ENCODE measurements around the gene KLHL41.
"Not testable (repeated sequence)": the region's sequence is repeated elsewhere in the genome, so short reads cannot be mapped to it uniquely, and the experiment has no call there.

KLHL41 gene

DNA sequence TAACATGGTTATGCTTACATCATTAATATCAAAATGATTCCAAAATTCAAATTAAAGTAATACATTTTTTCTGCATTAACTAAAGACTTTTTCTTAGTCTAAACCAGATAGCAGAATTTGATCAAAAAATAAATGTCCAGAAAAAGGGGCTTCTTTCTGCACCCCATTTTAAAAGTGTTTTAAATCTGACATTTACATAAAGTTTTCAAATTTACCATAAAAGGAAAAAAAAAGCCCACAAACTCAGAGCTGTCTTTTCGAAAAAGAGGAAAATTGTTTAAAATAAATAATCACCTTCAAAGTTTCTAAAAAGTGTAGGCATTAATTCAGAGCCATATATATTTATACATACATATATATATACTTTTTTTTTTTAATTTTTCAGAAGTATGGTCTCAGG, 62.7 kb downstream of the KLHL41 start:
- DNase-seq (ENCODE audit: low read depth, low spot score) = no peak

DNA sequence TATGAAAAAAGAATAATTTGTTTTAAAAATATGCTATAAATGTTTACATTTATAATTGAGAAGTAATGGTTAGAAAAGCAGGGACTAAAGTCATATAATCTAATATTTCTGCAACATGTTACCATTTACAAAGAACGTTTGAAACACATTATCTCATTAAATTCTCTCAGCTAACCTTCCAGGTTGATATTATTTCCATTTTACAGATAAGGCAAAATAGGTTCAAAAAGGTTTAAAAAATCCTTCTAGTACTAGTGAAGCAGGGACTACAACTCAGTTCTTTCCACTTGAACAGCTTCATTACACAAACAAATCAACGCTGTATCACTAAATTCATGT, 63.3 kb downstream of the KLHL41 start:
- DNase-seq (ENCODE audit: low read depth, low spot score) = no peak

DNA sequence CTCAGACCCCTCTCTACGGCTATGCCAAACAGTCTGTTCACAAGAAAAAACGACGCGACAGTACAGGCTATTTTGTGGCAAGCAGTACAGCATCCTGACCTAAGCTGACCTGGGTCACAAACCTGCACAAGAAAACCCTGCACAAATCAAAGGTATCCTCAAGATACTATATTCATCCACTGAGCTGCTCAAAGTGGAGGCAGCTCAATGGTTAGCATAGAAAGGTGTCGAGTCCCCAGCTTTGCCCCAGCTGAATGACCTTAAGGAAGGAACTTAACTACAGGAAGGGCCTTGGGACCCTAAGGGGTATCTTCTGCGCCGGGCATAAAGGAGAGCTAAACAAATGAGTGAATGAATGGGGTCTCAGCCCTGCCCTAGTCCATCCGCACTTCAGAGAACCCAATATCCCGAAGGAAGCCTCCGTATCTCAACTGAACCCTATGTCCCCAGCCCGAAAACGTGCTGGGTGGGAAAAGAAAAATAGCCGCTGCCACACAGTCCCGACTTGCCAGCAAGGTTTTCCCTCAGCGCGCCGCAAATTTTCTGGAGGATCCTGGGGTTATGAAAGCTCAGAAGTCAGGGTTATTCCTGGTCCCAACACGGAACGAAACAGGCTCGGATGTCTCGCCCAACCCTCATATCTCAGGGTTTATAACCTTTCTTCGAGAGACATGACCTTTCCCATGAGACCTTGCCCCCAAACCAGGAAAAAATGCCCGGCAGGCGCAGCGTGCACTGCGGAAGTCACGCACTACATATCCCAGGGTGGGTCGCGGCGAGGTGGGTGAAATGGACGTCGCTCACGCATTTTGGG, 63.9 kb downstream of the KLHL41 start, which contains the start of gene FASTKD1:
Gene FASTKD1 (minus strand): TSS at position 706 of the 814 bp plus-strand sequence. CDS start 1,836 bp downstream, outside the sequence.
- peak; percentile 92 for DNase-seq (ENCODE audit: low read depth, low spot score)

DNA sequence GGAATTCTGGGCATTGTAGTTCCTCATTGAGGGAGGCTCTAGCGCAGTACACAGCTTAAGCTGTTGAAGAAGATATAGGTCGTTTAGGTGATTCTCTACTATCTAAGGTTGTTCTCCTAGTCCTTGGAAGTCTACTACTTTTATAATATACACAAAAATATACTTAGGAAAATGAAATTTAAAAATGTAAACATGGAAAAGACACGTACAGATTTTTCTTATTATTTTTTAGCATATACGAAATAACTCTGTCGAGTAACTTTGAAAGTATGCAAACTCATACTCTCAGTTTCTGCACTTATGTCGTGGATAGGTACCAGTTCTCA, 64.4 kb downstream of the KLHL41 start:
- DNase-seq (ENCODE audit: low read depth, low spot score) = no peak

DNA sequence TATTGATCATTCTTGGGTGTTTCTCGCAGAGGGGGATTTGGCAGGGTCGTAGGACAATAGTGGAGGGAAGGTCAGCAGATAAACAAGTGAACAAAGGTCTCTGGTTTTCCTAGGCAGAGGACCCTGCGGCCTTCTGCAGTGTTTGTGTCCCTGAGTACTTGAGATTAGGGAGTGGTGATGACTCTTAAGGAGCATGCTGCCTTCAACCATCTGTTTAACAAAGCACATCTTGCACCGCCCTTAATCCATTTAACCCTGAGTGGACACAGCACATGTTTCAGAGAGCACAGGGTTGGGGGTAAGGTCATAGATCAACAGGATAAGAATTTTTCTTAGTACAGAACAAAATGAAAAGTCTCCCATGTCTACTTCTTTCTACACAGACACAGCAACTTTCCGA, 65.0 kb downstream of the KLHL41 start:
- DNase-seq (ENCODE audit: low read depth, low spot score) = not testable (repeated sequence)

DNA sequence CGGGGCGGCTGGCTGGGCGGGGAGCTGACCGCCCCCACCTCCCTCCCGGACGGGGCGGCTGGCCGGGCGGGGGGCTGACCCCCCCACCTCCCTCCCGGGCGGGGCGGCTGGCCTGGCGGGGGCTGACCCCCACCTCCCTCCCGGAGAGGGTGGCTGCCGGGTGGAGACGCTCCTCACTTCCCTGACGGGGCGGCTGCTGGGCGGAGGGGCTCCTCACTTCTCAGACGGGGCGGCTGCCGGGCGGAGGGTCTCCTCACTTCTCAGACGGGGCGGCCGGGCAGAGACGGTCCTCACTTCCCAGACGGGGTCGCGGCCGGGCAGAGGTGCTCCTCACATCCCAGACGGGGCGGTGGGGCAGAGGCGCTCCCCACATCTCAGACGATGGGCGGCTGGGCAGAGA, 65.8 kb downstream of the KLHL41 start:
- DNase-seq (ENCODE audit: low read depth, low spot score) = not testable (repeated sequence)

Data from iPS DF 19.7 (cell line).